OCI-LY1 (cell line): ENCODE data around the gene TMPRSS7.

Experiments used
- H2AFZ ChIP-seq: fragments of 200-600 bp; sonication (generic), shearing (Covaris generic); 2 replicates; pipeline ENCODE4 v1.6.0; 2014; ENCODE audit warnings: antibody characterized with exemption, mild to moderate bottlenecking, low read length
- H3F3A ChIP-seq: fragments of 200-600 bp; sonication (generic), shearing (Covaris generic); 2 replicates; pipeline ENCODE4 v1.6.0; 2014; ENCODE audit warnings: mild to moderate bottlenecking, antibody characterized with exemption, low read length, moderate library complexity; ENCODE audit not compliant: insufficient read depth
- H3K27ac ChIP-seq: fragments of 200-600 bp; sonication (generic); 2 replicates; pipeline ENCODE4 v1.5.1; 2014; ENCODE audit warnings: low read length, mixed run types, mild to moderate bottlenecking, low read depth; ENCODE audit not compliant: poor library complexity, severe bottlenecking
- H3K27me3 ChIP-seq: fragments of 200-600 bp; sonication (generic); 2 replicates; pipeline ENCODE4 v1.6.0; 2014; ENCODE audit warnings: antibody characterized with exemption, mild to moderate bottlenecking, low read length, moderate library complexity; ENCODE audit not compliant: insufficient read depth
- H3K36me3 ChIP-seq: fragments of 200-600 bp; sonication (generic); 2 replicates; pipeline ENCODE4 v1.6.1; 2014; ENCODE audit warnings: mild to moderate bottlenecking, antibody characterized with exemption, low read length, moderate library complexity, mixed read lengths; ENCODE audit not compliant: insufficient read depth
- H3K4me1 ChIP-seq: fragments of 200-600 bp; sonication (generic); 2 replicates; pipeline ENCODE4 v1.5.1; 2014; ENCODE audit warnings: mild to moderate bottlenecking, low read length, moderate library complexity; ENCODE audit not compliant: insufficient read depth, severe bottlenecking
- H3K4me2 ChIP-seq: fragments of 200-600 bp; sonication (generic), shearing (Covaris generic); 2 replicates; pipeline ENCODE4 v1.6.1; 2014; ENCODE audit warnings: low read length
- H3K4me3 ChIP-seq: fragments of 200-600 bp; sonication (generic); 2 replicates; pipeline ENCODE4 v1.5.1; 2014; ENCODE audit warnings: low read length, low read depth, mild to moderate bottlenecking, mixed read lengths; ENCODE audit not compliant: poor library complexity, severe bottlenecking
- H3K79me2 ChIP-seq: fragments of 200-600 bp; shearing (Covaris generic); 2 replicates; pipeline ENCODE4 v1.6.1; 2016; ENCODE audit warnings: mixed run types, low read length, mixed read lengths; ENCODE audit not compliant: insufficient read depth
- H3K9ac ChIP-seq: fragments of 200-600 bp; sonication (generic), shearing (Covaris generic); 2 replicates; pipeline ENCODE4 v1.6.1; 2014; ENCODE audit warnings: mild to moderate bottlenecking, low read length, mixed read lengths
- H3K9me2 ChIP-seq: fragments of 200-600 bp; sonication (generic), shearing (Covaris generic); 2 replicates; pipeline ENCODE4 v1.6.1; 2014; ENCODE audit warnings: low read depth, mild to moderate bottlenecking, low read length, mixed read lengths
- H3K9me3 ChIP-seq: fragments of 200-600 bp; shearing (Covaris generic); 2 replicates; pipeline ENCODE4 v1.6.1; 2014; ENCODE audit warnings: low read length, mixed read lengths
- H4K20me1 ChIP-seq: fragments of 200-600 bp; sonication (generic), shearing (Covaris generic); 2 replicates; pipeline ENCODE4 v1.6.0; 2016; ENCODE audit warnings: mild to moderate bottlenecking, low read length; ENCODE audit not compliant: insufficient read depth
- CTCF ChIP-seq: fragments of 200-600 bp; sonication (generic), shearing (Covaris generic); IDR thresholded peaks from 2 replicates; pipeline ENCODE4 v1.5.1; 2017; ENCODE audit warnings: mild to moderate bottlenecking, antibody characterized with exemption, low read length, moderate library complexity, mixed read lengths
- EZH2 ChIP-seq: fragments of 200-600 bp; sonication (generic), shearing (Covaris generic); IDR thresholded peaks from 2 replicates; pipeline ENCODE4 v1.8.0; 2017; ENCODE audit warnings: borderline replicate concordance, mixed run types, mild to moderate bottlenecking, antibody characterized with exemption, low read length, moderate library complexity, mixed read lengths

TMPRSS7 gene

GRCh38 chr3:112012205-112012992 is 22.1 kb upstream of the TMPRSS7 start:
- Histone ChIP-seq H3K79me2 (no peaks in the 10 kb centered on the region), H4K20me1 (no peaks in the 10 kb centered on the region), H3F3A (no peaks in the 10 kb centered on the region), H3K36me3 (no peaks in the 10 kb centered on the region), H3K9me2 (no peaks in the 10 kb centered on the region), H3K4me1 (peaks cover 4% of the 10 kb centered on the region), H2AFZ (no peak overlapping the region), H3K4me2 (no peak overlapping the region), H3K9me3 (no peaks in the 10 kb centered on the region), H3K27me3 (no peaks in the 10 kb centered on the region; the same call in 1 of the 2 replicates), H3K4me3 (no peak overlapping the region), H3K27ac (no peak overlapping the region), H3K9ac (no peak overlapping the region)
- no peak for TF ChIP-seq CTCF
- no peak for TF ChIP-seq EZH2

- Histone ChIP-seq H3K9ac (no peak overlapping the region), H3F3A (no peaks in the 10 kb centered on the region), H3K4me3 (no peak overlapping the region), H3K27me3 (no peaks in the 10 kb centered on the region; the same call in 1 of the 2 replicates), H3K4me1 (peaks cover 4% of the 10 kb centered on the region), H4K20me1 (no peaks in the 10 kb centered on the region), H3K9me3 (no peaks in the 10 kb centered on the region), H3K4me2 (no peak overlapping the region), H3K79me2 (no peaks in the 10 kb centered on the region), H2AFZ (no peak overlapping the region), H3K36me3 (no peaks in the 10 kb centered on the region), H3K27ac (no peak overlapping the region), H3K9me2 (no peaks in the 10 kb centered on the region)
- TF ChIP-seq EZH2 (no peak), CTCF (peak; percentile 73)
Measured at GRCh38 chr3:112013058-112013783, 21.3 kb upstream of the TMPRSS7 start.

GRCh38 chr3:112013784-112014143 is 20.8 kb upstream of the TMPRSS7 start:
- Histone ChIP-seq H4K20me1 (no peaks in the 10 kb centered on the region), H3K9me2 (no peaks in the 10 kb centered on the region), H3K36me3 (no peaks in the 10 kb centered on the region)

More at GRCh38 chr3:112013784-112014143, 20.8 kb upstream of the TMPRSS7 start:
- TF ChIP-seq EZH2 (no peak), CTCF (no peak)
- Histone ChIP-seq H3K4me3 (no peak overlapping the region), H3F3A (no peaks in the 10 kb centered on the region), H3K27me3 (no peaks in the 10 kb centered on the region; the same call in 1 of the 2 replicates), H3K27ac (no peak overlapping the region), H3K4me1 (peaks cover 4% of the 10 kb centered on the region), H2AFZ (no peak overlapping the region), H3K4me2 (no peak overlapping the region), H3K9me3 (no peaks in the 10 kb centered on the region), H3K79me2 (no peaks in the 10 kb centered on the region), H3K9ac (no peak overlapping the region)
